NT2/D1 (cell line): ENCODE data around the gene CLSTN2.

ENCODE experiments used
- DNase-seq: peaks from one replicate; pipeline ENCODE4 v3.0.0-alpha.2; 2011; ENCODE audit warnings: low read depth, low spot score
- H3K27me3 ChIP-seq: 2 replicates; pipeline ENCODE4 v1.6.0; 2011; ENCODE audit warnings: mild to moderate bottlenecking; ENCODE audit not compliant: insufficient read length, insufficient read depth
- H3K36me3 ChIP-seq: 2 replicates; pipeline ENCODE4 v1.6.1; 2011; ENCODE audit warnings: mild to moderate bottlenecking, low read length, mixed read lengths; ENCODE audit not compliant: insufficient read depth, insufficient read length
- H3K4me1 ChIP-seq: 2 replicates; pipeline ENCODE4 v1.5.1; 2011; ENCODE audit not compliant: insufficient read depth, insufficient read length
- H3K4me3 ChIP-seq: 2 replicates; pipeline ENCODE4 v1.5.1; 2011; ENCODE audit warnings: low read depth; ENCODE audit not compliant: insufficient read length
- H3K9ac ChIP-seq: 2 replicates; pipeline ENCODE4 v1.6.0; 2011; ENCODE audit warnings: low read depth; ENCODE audit not compliant: insufficient read length
- H3K9me3 ChIP-seq: 2 replicates; pipeline ENCODE4 v1.5.1; 2011; ENCODE audit warnings: mild to moderate bottlenecking, low read length; ENCODE audit not compliant: insufficient read depth
- SUZ12 ChIP-seq: IDR thresholded peaks from 2 replicates; pipeline ENCODE4 v1.6.1; 2011; ENCODE audit not compliant: insufficient read length, insufficient read depth; ENCODE audit errors: extremely low read depth
- YY1 ChIP-seq: IDR thresholded peaks from 2 replicates; pipeline ENCODE4 v1.6.1; 2011; ENCODE audit not compliant: insufficient read length, insufficient read depth
- ZNF274 ChIP-seq: IDR thresholded peaks from 2 replicates; pipeline ENCODE4 v1.6.1; 2011; ENCODE audit warnings: mild to moderate bottlenecking, low read depth, low read length

CLSTN2 gene

GRCh38 chr3:140092848-140093536, 158.0 kb downstream of the CLSTN2 start:
- peak; percentile 11 for DNase-seq
- no peaks in the 10 kb centered on the region for H3K36me3 ChIP-seq
- H3K4me3 ChIP-seq: no peak overlapping the region
- H3K9ac ChIP-seq: no peak overlapping the region
- H3K4me1 ChIP-seq: no peaks in the 10 kb centered on the region
- H3K27me3 ChIP-seq: no peaks in the 10 kb centered on the region
- TF ChIP-seq YY1: no peak
- TF ChIP-seq ZNF274: no peak
- no peak for TF ChIP-seq SUZ12
- H3K9me3 ChIP-seq: peaks cover 32% of the 10 kb centered on the region

GRCh38 chr3:140093742-140094141, 158.8 kb downstream of the CLSTN2 start:
- H3K9ac ChIP-seq: no peak overlapping the region
- no peaks in the 10 kb centered on the region for H3K27me3 ChIP-seq
- H3K4me1 ChIP-seq: no peaks in the 10 kb centered on the region
- peaks cover 25% of the 10 kb centered on the region for H3K9me3 ChIP-seq
- no peak for DNase-seq
- no peak overlapping the region for H3K4me3 ChIP-seq
- no peak for TF ChIP-seq ZNF274
- no peak for TF ChIP-seq SUZ12
- no peak for TF ChIP-seq YY1
- H3K36me3 ChIP-seq: no peaks in the 10 kb centered on the region

- H3K27me3 ChIP-seq: no peaks in the 10 kb centered on the region
- H3K36me3 ChIP-seq: no peaks in the 10 kb centered on the region
- H3K4me1 ChIP-seq: no peaks in the 10 kb centered on the region
- TF ChIP-seq YY1: no peak
- no peak overlapping the region for H3K4me3 ChIP-seq
- H3K9me3 ChIP-seq: peaks cover 18% of the 10 kb centered on the region
- no peak for DNase-seq
- H3K9ac ChIP-seq: no peak overlapping the region
Measured at GRCh38 chr3:140094487-140094886, 159.5 kb downstream of the CLSTN2 start.

GRCh38 chr3:140096037-140096436, 161.1 kb downstream of the CLSTN2 start:
- Histone ChIP-seq H3K27me3 (no peaks in the 10 kb centered on the region), H3K9ac (no peak overlapping the region), H3K9me3 (peaks cover 4% of the 10 kb centered on the region; the same call in 1 of the 2 replicates), H3K4me3 (no peak overlapping the region), H3K4me1 (no peaks in the 10 kb centered on the region), H3K36me3 (no peaks in the 10 kb centered on the region)
- no peak for DNase-seq
- TF ChIP-seq SUZ12: no peak
- TF ChIP-seq ZNF274: no peak

GRCh38 chr3:140097874-140098635, 163.1 kb downstream of the CLSTN2 start:
- H3K9ac ChIP-seq: no peak overlapping the region
- H3K4me3 ChIP-seq: no peak overlapping the region
- H3K9me3 ChIP-seq: no peaks in the 10 kb centered on the region
- H3K4me1 ChIP-seq: no peaks in the 10 kb centered on the region
- H3K36me3 ChIP-seq: no peaks in the 10 kb centered on the region
- H3K27me3 ChIP-seq: no peaks in the 10 kb centered on the region
- TF ChIP-seq YY1: no peak
- no peak for TF ChIP-seq ZNF274
- TF ChIP-seq SUZ12: no peak
- no peak for DNase-seq

GRCh38 chr3:140100479-140100878, 165.5 kb downstream of the CLSTN2 start:
- DNase-seq: no peak
- TF ChIP-seq SUZ12 (no peak), YY1 (no peak), ZNF274 (no peak)
- Histone ChIP-seq H3K4me1 (no peaks in the 10 kb centered on the region), H3K4me3 (no peak overlapping the region), H3K27me3 (no peaks in the 10 kb centered on the region), H3K36me3 (no peaks in the 10 kb centered on the region), H3K9ac (no peak overlapping the region), H3K9me3 (no peaks in the 10 kb centered on the region)

- H3K9me3 ChIP-seq: no peaks in the 10 kb centered on the region
- no peaks in the 10 kb centered on the region for H3K36me3 ChIP-seq
- no peak overlapping the region for H3K4me3 ChIP-seq
- TF ChIP-seq YY1 (no peak), ZNF274 (no peak), SUZ12 (no peak)
- no peak for DNase-seq
- H3K9ac ChIP-seq: no peak overlapping the region
- no peaks in the 10 kb centered on the region for H3K4me1 ChIP-seq
- no peaks in the 10 kb centered on the region for H3K27me3 ChIP-seq
Measured at GRCh38 chr3:140103166-140103565, 168.2 kb downstream of the CLSTN2 start.
